T follicular helper cell (primary cell): ENCODE data around the gene ARHGAP27.
"Not testable (repeated sequence)": the region's sequence is repeated elsewhere in the genome, so short reads cannot be mapped to it uniquely, and the experiment has no call there.

ENCODE experiments used
- DNase-seq: peaks from one replicate; pipeline ENCODE4 v3.0.0-alpha.2; 2020; ENCODE audit warnings: low read depth
- total RNA-seq, 2 experiments: gene quantifications; one replicate each; lab custom pipeline; 2026; lab: John Stamatoyannopoulos, UW

Gene ARHGAP27, protein sequence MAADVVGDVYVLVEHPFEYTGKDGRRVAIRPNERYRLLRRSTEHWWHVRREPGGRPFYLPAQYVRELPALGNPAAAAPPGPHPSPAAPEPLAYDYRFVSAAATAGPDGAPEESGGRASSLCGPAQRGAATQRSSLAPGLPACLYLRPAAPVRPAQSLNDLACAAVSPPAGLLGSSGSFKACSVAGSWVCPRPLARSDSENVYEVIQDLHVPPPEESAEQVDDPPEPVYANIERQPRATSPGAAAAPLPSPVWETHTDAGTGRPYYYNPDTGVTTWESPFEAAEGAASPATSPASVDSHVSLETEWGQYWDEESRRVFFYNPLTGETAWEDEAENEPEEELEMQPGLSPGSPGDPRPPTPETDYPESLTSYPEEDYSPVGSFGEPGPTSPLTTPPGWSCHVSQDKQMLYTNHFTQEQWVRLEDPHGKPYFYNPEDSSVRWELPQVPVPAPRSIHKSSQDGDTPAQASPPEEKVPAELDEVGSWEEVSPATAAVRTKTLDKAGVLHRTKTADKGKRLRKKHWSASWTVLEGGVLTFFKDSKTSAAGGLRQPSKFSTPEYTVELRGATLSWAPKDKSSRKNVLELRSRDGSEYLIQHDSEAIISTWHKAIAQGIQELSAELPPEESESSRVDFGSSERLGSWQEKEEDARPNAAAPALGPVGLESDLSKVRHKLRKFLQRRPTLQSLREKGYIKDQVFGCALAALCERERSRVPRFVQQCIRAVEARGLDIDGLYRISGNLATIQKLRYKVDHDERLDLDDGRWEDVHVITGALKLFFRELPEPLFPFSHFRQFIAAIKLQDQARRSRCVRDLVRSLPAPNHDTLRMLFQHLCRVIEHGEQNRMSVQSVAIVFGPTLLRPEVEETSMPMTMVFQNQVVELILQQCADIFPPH
- 52.3 to 116 reads per million in 2 experiments for total RNA-seq

DNA sequence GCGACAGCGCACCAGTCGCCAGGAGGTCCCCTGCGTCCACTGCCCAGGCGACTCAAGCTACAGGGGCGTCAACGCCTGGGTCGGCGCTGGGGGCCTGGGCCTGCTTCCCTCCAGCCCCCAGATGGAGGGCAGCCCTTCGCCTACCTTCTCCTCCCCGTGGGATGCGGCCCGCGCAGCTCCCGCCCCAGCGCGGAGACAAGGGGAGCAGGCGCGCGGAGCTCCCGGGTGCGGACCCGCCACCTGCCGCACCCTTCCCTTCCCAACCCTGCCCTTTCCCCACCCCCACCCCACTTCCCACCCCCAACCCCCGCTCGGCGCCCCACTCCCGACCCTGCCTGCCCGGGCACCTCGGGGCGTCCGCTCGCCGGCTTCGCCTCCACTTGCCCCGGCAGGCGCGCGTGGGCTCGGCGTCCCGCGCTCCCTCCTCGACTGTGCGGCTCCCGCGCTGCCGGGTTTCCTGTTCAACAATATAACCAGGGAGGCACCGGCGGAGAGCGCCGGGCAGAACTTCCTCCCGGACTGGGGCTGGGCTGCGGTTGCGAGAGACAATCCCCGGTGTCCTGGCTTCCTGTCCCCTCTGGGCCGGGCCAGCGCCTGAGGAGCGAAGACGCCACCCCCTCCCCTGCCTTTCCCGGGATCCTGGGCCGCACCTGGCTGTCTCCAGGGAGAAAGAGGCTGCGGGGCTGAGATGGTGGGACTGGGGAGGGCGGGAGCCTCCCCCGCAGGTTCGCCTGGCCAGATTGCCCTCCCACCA, at the start of gene ARHGAP27:
Gene ARHGAP27, minus strand, starts transcription at position 466 of the 754 bp plus-strand sequence. CDS start 2,591 bp downstream, outside the sequence.
- no peak for DNase-seq

DNA sequence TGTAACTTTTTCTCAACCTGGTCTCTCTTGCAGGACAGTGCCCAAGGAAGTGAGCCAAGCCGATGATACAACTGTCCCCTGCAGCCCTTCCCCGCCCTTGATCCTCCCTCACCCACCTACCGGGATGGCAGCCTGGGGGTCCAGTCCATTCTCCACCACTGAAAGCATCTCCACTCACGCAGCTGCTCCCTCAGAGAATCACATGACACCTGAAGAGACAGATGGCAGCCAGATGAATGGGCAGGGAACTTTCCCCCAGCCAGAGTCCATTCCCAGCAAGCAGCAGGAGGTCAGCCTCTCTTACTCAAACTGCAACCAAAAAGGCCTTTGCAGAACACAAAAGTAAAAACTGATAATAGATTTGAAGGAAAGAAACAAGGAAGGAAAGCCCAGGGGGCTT, 49.6 kb upstream of the ARHGAP27 start:
- DNase-seq = not testable (repeated sequence)

GRCh38 chr17:45475436-45475835, 42.8 kb upstream of the ARHGAP27 start:
- not testable (repeated sequence) for DNase-seq

DNA sequence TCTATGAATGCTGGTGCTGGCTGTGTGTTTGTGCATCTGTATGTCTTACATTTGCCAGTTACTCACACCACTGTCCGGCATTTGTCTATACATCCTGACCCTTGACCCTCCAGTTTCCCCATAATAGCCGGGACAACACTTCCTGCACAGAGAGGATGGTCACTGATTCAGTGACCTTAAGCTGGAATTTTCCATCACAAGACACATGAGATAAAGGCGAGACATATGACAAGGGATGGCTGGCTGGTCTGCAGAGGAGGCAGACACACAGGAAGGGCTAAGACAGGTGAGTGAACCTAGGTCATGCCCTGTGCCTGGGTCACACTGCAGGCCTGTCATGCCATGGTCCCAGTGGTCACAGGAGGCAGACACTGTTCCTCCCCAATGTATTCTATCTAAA, 39.6 kb upstream of the ARHGAP27 start:
- DNase-seq = not testable (repeated sequence)

DNA sequence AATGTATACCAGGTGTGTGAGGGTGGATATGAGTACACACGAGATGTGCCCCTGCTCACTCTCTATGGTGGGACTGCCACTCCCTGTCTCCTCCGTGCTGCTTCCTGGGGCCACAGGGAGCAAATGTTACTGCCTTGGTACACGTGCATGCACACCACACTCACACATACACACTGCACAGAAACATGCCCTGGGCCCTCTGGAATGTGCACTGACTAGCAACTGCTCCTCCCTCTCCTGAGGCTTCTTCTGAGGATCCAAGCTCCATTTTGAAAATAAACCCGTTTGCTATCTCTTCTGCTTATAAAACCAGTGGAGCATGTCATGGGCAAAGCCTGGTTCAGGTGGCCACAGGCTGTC, 36.5 kb upstream of the ARHGAP27 start:
- not testable (repeated sequence) for DNase-seq

DNA sequence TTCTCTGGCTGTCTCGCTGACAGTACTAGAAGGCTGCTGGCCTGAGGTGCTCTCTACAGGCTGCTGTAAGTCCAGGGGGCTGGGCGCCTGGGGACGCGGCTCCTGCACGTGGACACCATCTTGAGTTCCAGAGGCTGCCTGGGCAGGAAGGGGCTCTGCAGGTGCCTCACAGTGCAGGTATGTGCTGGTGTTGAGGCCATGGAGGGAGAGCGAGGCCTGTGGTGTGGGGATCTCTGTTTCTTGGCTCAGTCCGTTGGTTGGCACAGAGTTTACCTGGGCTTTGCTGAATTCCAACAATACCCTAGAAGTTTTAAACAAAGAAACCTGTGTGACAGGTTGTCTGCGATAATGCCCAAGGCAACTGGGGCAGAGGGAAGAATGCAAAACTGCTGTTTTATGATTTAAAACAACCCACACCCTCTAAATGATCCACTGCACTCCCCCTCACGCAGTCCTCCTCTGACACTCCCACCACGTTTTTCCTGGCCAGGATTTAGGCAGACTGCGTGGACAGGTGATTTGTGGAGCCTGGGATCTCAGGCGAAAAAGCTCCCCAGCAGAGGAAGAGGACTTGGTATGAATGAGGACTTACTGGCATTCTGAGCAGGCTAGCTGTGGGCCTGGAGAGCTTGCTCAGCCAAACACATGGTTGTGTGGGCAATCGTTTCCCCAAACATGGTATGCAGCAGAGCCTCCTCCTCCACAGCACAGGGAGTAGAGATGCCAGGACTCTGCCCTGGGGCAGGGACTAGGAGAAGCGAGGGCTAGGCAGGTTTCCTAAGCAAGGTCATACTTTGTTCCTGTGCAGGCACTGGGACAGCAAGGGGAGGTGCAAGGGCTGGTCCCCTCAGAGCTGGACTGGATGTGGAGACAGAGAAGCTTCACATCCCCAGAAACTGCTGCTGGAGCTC, 35.9 kb upstream of the ARHGAP27 start:
- not testable (repeated sequence) for DNase-seq

GRCh38 chr17:45461524-45462327, 29.1 kb upstream of the ARHGAP27 start:
- not testable (repeated sequence) for DNase-seq

DNA sequence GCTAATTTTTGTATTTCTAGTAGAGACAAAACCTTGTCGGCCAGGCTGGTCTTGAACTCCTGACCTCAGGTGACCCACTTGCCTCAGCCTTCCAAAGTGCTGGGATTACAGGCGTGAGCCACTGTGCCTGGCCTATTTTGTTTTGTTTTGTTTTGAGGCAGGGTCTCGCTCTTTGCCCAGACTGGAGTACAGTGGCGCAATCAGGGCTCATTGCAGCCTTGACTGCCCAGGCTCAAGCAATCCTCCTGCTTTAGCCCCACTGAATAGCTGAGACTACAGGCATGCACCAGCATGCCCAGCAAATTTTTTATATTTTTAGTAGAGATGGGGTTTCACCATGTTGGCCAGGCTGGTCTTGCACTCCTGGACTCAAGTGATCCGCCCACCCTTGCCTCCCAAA, 27.8 kb upstream of the ARHGAP27 start:
- not testable (repeated sequence) for DNase-seq

DNA sequence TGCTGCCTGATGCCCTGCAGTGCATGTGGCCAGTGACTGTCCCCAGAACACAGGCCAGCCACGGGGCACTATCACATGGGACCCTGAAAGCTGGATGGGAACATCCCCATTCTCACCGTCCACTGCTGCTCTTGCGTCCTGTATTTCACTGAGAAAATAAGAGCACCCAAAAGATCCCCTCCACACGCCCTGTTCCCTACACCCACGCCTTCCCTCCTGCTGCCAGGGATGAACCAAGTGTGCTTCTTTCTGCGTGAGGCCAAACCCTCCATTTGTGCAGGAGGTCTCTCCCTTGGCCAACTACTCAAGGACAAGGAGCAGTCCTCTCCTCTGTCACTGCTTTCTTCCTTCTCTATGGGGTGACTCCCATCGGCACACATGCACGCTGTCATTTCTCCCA, 21.7 kb upstream of the ARHGAP27 start:
- not testable (repeated sequence) for DNase-seq

GRCh38 chr17:45453731-45454130, 21.1 kb upstream of the ARHGAP27 start:
- not testable (repeated sequence) for DNase-seq

GRCh38 chr17:45453225-45453534, 20.5 kb upstream of the ARHGAP27 start:
- not testable (repeated sequence) for DNase-seq

- DNase-seq = not testable (repeated sequence)
Measured at GRCh38 chr17:45452329-45453224, 19.9 kb upstream of the ARHGAP27 start.

DNA sequence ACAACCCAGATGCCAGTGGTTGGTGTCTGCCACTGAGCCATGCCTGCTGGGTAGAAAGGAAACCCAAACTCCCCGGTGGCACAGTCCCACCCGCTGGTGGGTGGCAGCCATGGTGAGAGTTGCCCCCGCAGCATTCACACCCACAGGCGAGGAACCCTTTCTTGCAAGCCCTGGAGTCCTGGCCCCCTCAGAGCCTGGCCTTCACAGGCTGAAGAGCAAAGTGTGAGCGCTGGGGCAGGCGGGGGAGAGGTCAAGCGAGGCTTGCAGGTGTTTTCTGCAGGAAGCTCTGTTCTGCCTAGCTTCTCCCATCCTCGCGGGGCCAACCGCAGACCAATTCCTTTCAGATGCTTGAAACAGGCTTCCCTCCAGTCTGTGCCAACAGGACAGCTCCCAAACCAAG, 19.0 kb upstream of the ARHGAP27 start:
- not testable (repeated sequence) for DNase-seq

- no peak for DNase-seq
Measured at GRCh38 chr17:45451131-45451530, 18.5 kb upstream of the ARHGAP27 start.

- DNase-seq = not testable (repeated sequence)
Measured at GRCh38 chr17:45449708-45450329, 17.1 kb upstream of the ARHGAP27 start.

DNA sequence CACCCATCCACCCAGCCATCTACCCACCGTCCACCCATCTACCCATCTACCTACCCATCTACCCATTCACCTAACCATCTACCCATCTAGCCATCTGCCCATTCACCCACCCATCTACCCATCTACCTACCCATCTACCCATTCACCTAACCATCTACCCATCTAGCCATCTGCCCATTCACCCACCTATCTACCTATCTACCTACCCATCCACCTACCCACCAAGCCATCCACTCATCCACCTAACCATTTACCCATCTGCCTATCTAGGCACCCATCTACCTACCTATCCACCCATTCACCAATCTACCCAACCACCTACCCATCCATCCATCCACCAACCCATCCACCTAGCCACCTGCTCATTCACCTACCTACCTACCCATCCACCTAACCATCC, 16.6 kb upstream of the ARHGAP27 start:
- DNase-seq = not testable (repeated sequence)

GRCh38 chr17:45448483-45448882, 15.8 kb upstream of the ARHGAP27 start:
- DNase-seq = not testable (repeated sequence)

DNA sequence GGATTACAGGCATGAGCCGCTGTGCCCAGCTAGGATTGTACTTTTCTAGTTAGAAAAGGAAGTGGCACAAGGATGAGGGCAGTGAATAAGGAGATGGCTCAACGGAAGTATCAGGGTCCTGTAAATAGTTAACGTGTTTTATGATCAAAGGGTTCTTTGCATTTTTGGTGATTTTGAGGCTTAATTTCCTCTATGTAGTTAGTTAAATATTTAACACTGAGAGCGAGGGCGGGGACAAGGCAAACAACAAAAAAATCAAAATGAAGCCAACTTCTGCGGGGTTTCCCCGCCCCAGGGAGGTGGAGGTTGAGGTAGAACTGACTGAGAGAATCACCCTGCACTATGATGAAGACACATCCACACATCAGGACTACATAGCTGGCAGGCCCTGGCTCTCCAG, 15.4 kb upstream of the ARHGAP27 start:
- not testable (repeated sequence) for DNase-seq

- DNase-seq = not testable (repeated sequence)
Measured at GRCh38 chr17:45447650-45448049, 15.0 kb upstream of the ARHGAP27 start.
